SW 1271 (cell line): Measurements from ENCODE around the gene GOLGA1.
"Not testable (repeated sequence)": the region's sequence is repeated elsewhere in the genome, so short reads cannot be mapped to it uniquely, and the experiment has no call there.

Source experiments
- DNase-seq, 2 experiments: peaks; one replicate each; lab custom pipeline; 2025; lab: John Stamatoyannopoulos, UW

Gene GOLGA1

GRCh38 chr9:124940521-124940893, 376 bp downstream of the GOLGA1 start:
- no peak for DNase-seq

- no peak for DNase-seq
These were observed 939 bp downstream of the GOLGA1 start for GRCh38 chr9:124939944-124940343.

- DNase-seq: peak in 1 of 2 experiments; percentile 33
These were observed 6.6 kb downstream of the GOLGA1 start for GRCh38 chr9:124934290-124934689.

- DNase-seq: no peak
These were observed 8.6 kb downstream of the GOLGA1 start for GRCh38 chr9:124932333-124932732.

GRCh38 chr9:124929464-124929863, 11.4 kb downstream of the GOLGA1 start:
- no peak for DNase-seq

- no peak for DNase-seq
These were observed 12.8 kb downstream of the GOLGA1 start for GRCh38 chr9:124928116-124928515.

GRCh38 chr9:124920394-124920793, 20.5 kb downstream of the GOLGA1 start:
- not testable (repeated sequence) for DNase-seq

- no peak for DNase-seq
These were observed 26.0 kb downstream of the GOLGA1 start for GRCh38 chr9:124914753-124915405.

- DNase-seq: no peak
These were observed 27.5 kb downstream of the GOLGA1 start for GRCh38 chr9:124913378-124913777.

GRCh38 chr9:124911766-124912165, 29.1 kb downstream of the GOLGA1 start:
- no peak for DNase-seq

- DNase-seq: no peak
These were observed 32.8 kb downstream of the GOLGA1 start for GRCh38 chr9:124908098-124908497.

GRCh38 chr9:124906966-124907365, 33.9 kb downstream of the GOLGA1 start:
- no peak for DNase-seq

- DNase-seq: no peak
These were observed 41.0 kb downstream of the GOLGA1 start for GRCh38 chr9:124899845-124900244.

- no peak for DNase-seq
These were observed 43.1 kb downstream of the GOLGA1 start for GRCh38 chr9:124897570-124898460.

- DNase-seq: peak in 1 of 2 experiments; percentile 45
These were observed 46.1 kb downstream of the GOLGA1 start for GRCh38 chr9:124894741-124895170.

GRCh38 chr9:124894035-124894740, 46.7 kb downstream of the GOLGA1 start:
- no peak for DNase-seq

- DNase-seq: no peak
These were observed 50.7 kb downstream of the GOLGA1 start for GRCh38 chr9:124890179-124890578.

GRCh38 chr9:124889006-124889405, 51.9 kb downstream of the GOLGA1 start:
- DNase-seq: no peak

- DNase-seq: no peak
These were observed 53.1 kb downstream of the GOLGA1 start for GRCh38 chr9:124887832-124888231.

- DNase-seq: no peak
These were observed 53.9 kb downstream of the GOLGA1 start for GRCh38 chr9:124886866-124887492.

- DNase-seq: no peak
These were observed 54.4 kb downstream of the GOLGA1 start for GRCh38 chr9:124886461-124886860.

- no peak for DNase-seq
These were observed 55.3 kb downstream of the GOLGA1 start for GRCh38 chr9:124885551-124885950.
